SK-N-SH (cell line): ENCODE results near the gene TMTC2. TPM values are rescaled to one million over a fixed set of nuclear protein-coding genes. Genes with fewer than 3 reads are reported as not detected.

Experiments
- CTCF ChIA-PET: fragments of 300-600, 350-600 bp; formaldehyde crosslinking; extraction: SDS; loops from one replicate; lab custom pipeline; 2021; lab: Yijun Ruan, JAX
- POLR2A ChIA-PET: fragments of 350-600 bp; sonication (Branson Sonifier 250); formaldehyde crosslinking; extraction: SDS; loops from one replicate; lab custom pipeline; 2020; ENCODE audit warnings: antibody characterized with exemption, inconsistent platforms; lab: Yijun Ruan, JAX
- DNase-seq: peaks from one replicate; pipeline ENCODE4 v3.0.0; 2012
- H2AFZ ChIP-seq: fragments of 200-600 bp; sonication (generic); 2 replicates; pipeline ENCODE4 v1.8.1; 2016; ENCODE audit warnings: antibody characterized with exemption, mild to moderate bottlenecking, low read depth
- H3F3A ChIP-seq: fragments of 200-600 bp; sonication (generic); replicated peaks from 2 replicates; pipeline ENCODE3; 2016; ENCODE audit warnings: antibody characterized with exemption, mild to moderate bottlenecking; ENCODE audit not compliant: insufficient read depth
- H3K27ac ChIP-seq, 2 experiments: fragments of 200-500 bp in 1 of 2; fragments of 200-600 bp in 1 of 2; sonication (Bioruptor generic) in 1 of 2; sonication (generic), shearing (Covaris generic) in 1 of 2; 2 replicates each; pipeline versions ENCODE4 v1.5.1 to v1.6.1; 2014 to 2016; ENCODE audit warnings: low read depth in 2 of 2, inconsistent platforms in 1 of 2, low read length in 1 of 2, mild to moderate bottlenecking in 1 of 2, mixed read lengths in 1 of 2
- H3K27me3 ChIP-seq: fragments of 200-600 bp; sonication (generic), shearing (Covaris generic); 2 replicates; pipeline ENCODE4 v1.6.1; 2016; ENCODE audit warnings: mixed run types; ENCODE audit not compliant: insufficient read depth
- H3K36me3 ChIP-seq, 2 experiments: fragments of 200-500 bp in 1 of 2; fragments of 200-600 bp in 1 of 2; sonication (Bioruptor generic) in 1 of 2; sonication (generic) in 1 of 2; replicated peaks in 1 of 2; 2 replicates each; pipeline versions ENCODE3 to v1.5.1; 2014 to 2016; ENCODE audit warnings: low read length in 1 of 2, mild to moderate bottlenecking in 1 of 2; ENCODE audit not compliant: insufficient read depth in 2 of 2, control insufficient read depth in 1 of 2
- H3K4me1 ChIP-seq, 2 experiments: fragments of 200-500 bp in 1 of 2; fragments of 200-600 bp in 1 of 2; sonication (Bioruptor generic) in 1 of 2; sonication (generic), shearing (Covaris generic) in 1 of 2; 2 replicates each; pipeline versions ENCODE4 v1.5.1 to v1.6.1; 2014 to 2016; ENCODE audit warnings: low read depth in 1 of 2, low read length in 1 of 2, mixed run types in 1 of 2; ENCODE audit not compliant: insufficient read depth in 2 of 2, control insufficient read depth in 1 of 2
- H3K4me2 ChIP-seq: fragments of 200-600 bp; sonication (generic), shearing (Covaris generic); 2 replicates; pipeline ENCODE4 v1.6.1; 2017; ENCODE audit warnings: mixed run types
- H3K4me3 ChIP-seq, 2 experiments: fragments of 200-500 bp in 1 of 2; fragments of 200-600 bp in 1 of 2; sonication (Bioruptor generic) in 1 of 2; sonication (generic), shearing (Covaris generic) in 1 of 2; 2 replicates each; pipeline versions ENCODE4 v1.5.1 to v1.8.1; 2014 to 2016; ENCODE audit warnings: low read depth in 2 of 2, inconsistent platforms in 1 of 2, low read length in 1 of 2, mild to moderate bottlenecking in 1 of 2, mixed read lengths in 1 of 2, moderate library complexity in 1 of 2
- H3K79me2 ChIP-seq: fragments of 200-600 bp; sonication (generic); 2 replicates; pipeline ENCODE4 v1.8.1; 2017; ENCODE audit warnings: mild to moderate bottlenecking; ENCODE audit not compliant: insufficient read depth
- H3K9ac ChIP-seq: fragments of 200-600 bp; sonication (generic); 2 replicates; pipeline ENCODE4 v1.6.1; 2017; ENCODE audit warnings: mixed run types
- H3K9me2 ChIP-seq: fragments of 200-600 bp; sonication (generic); 2 replicates; pipeline ENCODE4 v1.6.1; 2017; ENCODE audit warnings: mixed run types
- H3K9me3 ChIP-seq: fragments of 200-600 bp; sonication (generic); 2 replicates; pipeline ENCODE4 v1.6.1; 2017; ENCODE audit warnings: mixed run types, mild to moderate bottlenecking, moderate library complexity
- H4K20me1 ChIP-seq: fragments of 200-600 bp; sonication (generic); 2 replicates; pipeline ENCODE4 v1.6.1; 2017; ENCODE audit warnings: mild to moderate bottlenecking, mixed run types; ENCODE audit not compliant: insufficient read depth
- GABPA ChIP-seq: IDR thresholded peaks from 2 replicates; pipeline ENCODE4 v1.4.0; 2012; ENCODE audit warnings: low read depth, mild to moderate bottlenecking
- GATA2 ChIP-seq: sonication (generic); formaldehyde crosslinking; IDR thresholded peaks from 2 replicates; pipeline ENCODE4 v1.5.0; 2020; ENCODE audit warnings: mild to moderate bottlenecking, missing genetic modification reagents
- JUND ChIP-seq: IDR thresholded peaks from 2 replicates; pipeline ENCODE4 v1.4.0; 2012
- MXI1 ChIP-seq: IDR thresholded peaks from 2 replicates; pipeline ENCODE4 v1.6.1; 2012; ENCODE audit warnings: mild to moderate bottlenecking, low read depth, low read length, improper control_type of control experiment
- RAD21 ChIP-seq: IDR thresholded peaks from 2 replicates; pipeline ENCODE4 v1.6.1; 2012; ENCODE audit warnings: mild to moderate bottlenecking, low read length
- RCOR1 ChIP-seq: fragments of 150-350 bp; IDR thresholded peaks from 2 replicates; pipeline ENCODE4 v1.6.1; 2017; ENCODE audit warnings: antibody characterized with exemption, low read length
- REST ChIP-seq: IDR thresholded peaks from 2 replicates; pipeline ENCODE4 v1.6.1; 2012; ENCODE audit warnings: mild to moderate bottlenecking, low read depth, low read length, moderate library complexity
- RXRA ChIP-seq: IDR thresholded peaks from 2 replicates; pipeline ENCODE4 v1.4.0; 2012; ENCODE audit warnings: low read depth, mild to moderate bottlenecking, borderline replicate concordance
- TCF12 ChIP-seq: IDR thresholded peaks from 2 replicates; pipeline ENCODE4 v1.4.0; 2012
- polyA plus RNA-seq, 3 experiments: library from polyadenylated mRNA; depleted of rRNA; stranded (reverse); fragments of >200 nt; gene quantifications; 2 replicates each; pipeline ENCODE4 v1.2.3, GENCODE V29; 2012
- TF ChIP-seq, protein P1 (sequence below): IDR thresholded peaks from 2 replicates; pipeline ENCODE4 v1.4.0; 2012; ENCODE audit warnings: low read depth, borderline replicate concordance
- TF ChIP-seq, protein P2 (sequence below): fragments of 150-350 bp; IDR thresholded peaks from 2 replicates; pipeline ENCODE4 v1.6.1; 2017; ENCODE audit warnings: antibody characterized with exemption, low read length, low read depth, borderline replicate concordance
- TF ChIP-seq, protein P3 (sequence below): fragments of 150-350 bp; IDR thresholded peaks from 2 replicates; pipeline ENCODE4 v1.6.1; 2016; ENCODE audit warnings: mild to moderate bottlenecking, low read depth, low read length
- TF ChIP-seq, protein P4 (sequence below): IDR thresholded peaks from 2 replicates; pipeline ENCODE4 v1.4.0; 2012; ENCODE audit warnings: low read depth
- TF ChIP-seq, protein P5 (sequence below): fragments of 200-600 bp; sonication (generic); IDR thresholded peaks from 2 replicates; pipeline ENCODE4 v1.6.1; 2017; ENCODE audit warnings: antibody characterized with exemption, mild to moderate bottlenecking, moderate library complexity

TMTC2 gene
- polyA plus RNA-seq, 1 of the 3 experiments (the other 2 are of a cell fraction), result 4.1 TPM

- CTCF ChIA-PET, result no interaction called here
- no peak for TF ChIP-seq REST
- no peak for TF ChIP-seq RAD21
- no peak for TF ChIP-seq GABPA
- no peak for TF ChIP-seq JUND
- TF ChIP-seq, protein P1, sequence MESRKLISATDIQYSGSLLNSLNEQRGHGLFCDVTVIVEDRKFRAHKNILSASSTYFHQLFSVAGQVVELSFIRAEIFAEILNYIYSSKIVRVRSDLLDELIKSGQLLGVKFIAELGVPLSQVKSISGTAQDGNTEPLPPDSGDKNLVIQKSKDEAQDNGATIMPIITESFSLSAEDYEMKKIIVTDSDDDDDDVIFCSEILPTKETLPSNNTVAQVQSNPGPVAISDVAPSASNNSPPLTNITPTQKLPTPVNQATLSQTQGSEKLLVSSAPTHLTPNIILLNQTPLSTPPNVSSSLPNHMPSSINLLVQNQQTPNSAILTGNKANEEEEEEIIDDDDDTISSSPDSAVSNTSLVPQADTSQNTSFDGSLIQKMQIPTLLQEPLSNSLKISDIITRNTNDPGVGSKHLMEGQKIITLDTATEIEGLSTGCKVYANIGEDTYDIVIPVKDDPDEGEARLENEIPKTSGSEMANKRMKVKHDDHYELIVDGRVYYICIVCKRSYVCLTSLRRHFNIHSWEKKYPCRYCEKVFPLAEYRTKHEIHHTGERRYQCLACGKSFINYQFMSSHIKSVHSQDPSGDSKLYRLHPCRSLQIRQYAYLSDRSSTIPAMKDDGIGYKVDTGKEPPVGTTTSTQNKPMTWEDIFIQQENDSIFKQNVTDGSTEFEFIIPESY, result no peak
- no peak for TF ChIP-seq MXI1
- TF ChIP-seq TCF12, result no peak
- TF ChIP-seq, protein P2, sequence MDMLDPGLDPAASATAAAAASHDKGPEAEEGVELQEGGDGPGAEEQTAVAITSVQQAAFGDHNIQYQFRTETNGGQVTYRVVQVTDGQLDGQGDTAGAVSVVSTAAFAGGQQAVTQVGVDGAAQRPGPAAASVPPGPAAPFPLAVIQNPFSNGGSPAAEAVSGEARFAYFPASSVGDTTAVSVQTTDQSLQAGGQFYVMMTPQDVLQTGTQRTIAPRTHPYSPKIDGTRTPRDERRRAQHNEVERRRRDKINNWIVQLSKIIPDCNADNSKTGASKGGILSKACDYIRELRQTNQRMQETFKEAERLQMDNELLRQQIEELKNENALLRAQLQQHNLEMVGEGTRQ, result no peak
- TF ChIP-seq, protein P3, sequence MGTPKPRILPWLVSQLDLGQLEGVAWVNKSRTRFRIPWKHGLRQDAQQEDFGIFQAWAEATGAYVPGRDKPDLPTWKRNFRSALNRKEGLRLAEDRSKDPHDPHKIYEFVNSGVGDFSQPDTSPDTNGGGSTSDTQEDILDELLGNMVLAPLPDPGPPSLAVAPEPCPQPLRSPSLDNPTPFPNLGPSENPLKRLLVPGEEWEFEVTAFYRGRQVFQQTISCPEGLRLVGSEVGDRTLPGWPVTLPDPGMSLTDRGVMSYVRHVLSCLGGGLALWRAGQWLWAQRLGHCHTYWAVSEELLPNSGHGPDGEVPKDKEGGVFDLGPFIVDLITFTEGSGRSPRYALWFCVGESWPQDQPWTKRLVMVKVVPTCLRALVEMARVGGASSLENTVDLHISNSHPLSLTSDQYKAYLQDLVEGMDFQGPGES, result no peak
- TF ChIP-seq, protein P4, sequence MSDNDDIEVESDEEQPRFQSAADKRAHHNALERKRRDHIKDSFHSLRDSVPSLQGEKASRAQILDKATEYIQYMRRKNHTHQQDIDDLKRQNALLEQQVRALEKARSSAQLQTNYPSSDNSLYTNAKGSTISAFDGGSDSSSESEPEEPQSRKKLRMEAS, result no peak
- no peak for TF ChIP-seq GATA2 (CRISPR knock-in tag)
- TF ChIP-seq, protein P5, sequence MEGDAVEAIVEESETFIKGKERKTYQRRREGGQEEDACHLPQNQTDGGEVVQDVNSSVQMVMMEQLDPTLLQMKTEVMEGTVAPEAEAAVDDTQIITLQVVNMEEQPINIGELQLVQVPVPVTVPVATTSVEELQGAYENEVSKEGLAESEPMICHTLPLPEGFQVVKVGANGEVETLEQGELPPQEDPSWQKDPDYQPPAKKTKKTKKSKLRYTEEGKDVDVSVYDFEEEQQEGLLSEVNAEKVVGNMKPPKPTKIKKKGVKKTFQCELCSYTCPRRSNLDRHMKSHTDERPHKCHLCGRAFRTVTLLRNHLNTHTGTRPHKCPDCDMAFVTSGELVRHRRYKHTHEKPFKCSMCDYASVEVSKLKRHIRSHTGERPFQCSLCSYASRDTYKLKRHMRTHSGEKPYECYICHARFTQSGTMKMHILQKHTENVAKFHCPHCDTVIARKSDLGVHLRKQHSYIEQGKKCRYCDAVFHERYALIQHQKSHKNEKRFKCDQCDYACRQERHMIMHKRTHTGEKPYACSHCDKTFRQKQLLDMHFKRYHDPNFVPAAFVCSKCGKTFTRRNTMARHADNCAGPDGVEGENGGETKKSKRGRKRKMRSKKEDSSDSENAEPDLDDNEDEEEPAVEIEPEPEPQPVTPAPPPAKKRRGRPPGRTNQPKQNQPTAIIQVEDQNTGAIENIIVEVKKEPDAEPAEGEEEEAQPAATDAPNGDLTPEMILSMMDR, result no peak
- TF ChIP-seq RCOR1, result no peak
- TF ChIP-seq RXRA, result no peak
- TF ChIP-seq, all 33 proteins: peak for 0
These were observed 169.2 kb downstream of the TMTC2 start for GRCh38 chr12:82855872-82856271.

More at GRCh38 chr12:82855872-82856271, 169.2 kb downstream of the TMTC2 start:
- H3K36me3 ChIP-seq, result peaks cover 0 to 12% of the 10 kb centered on the region in 2 experiments
- H3K4me3 ChIP-seq, result no peak overlapping the region
- H3K9me3 ChIP-seq, result no peaks in the 10 kb centered on the region
- no peak overlapping the region for H3K9ac ChIP-seq
- no peak for DNase-seq
- H3K27me3 ChIP-seq, result no peaks in the 10 kb centered on the region
- H3K79me2 ChIP-seq, result no peaks in the 10 kb centered on the region
- no peak overlapping the region for H3K27ac ChIP-seq
- H3F3A ChIP-seq, result no peaks in the 10 kb centered on the region
- no peaks in the 10 kb centered on the region for H4K20me1 ChIP-seq
- POLR2A ChIA-PET, result no interaction called here
- no peaks in the 10 kb centered on the region; a peak in 1 of 4 replicates for H3K4me1 ChIP-seq
- H3K9me2 ChIP-seq, result no peaks in the 10 kb centered on the region
- H2AFZ ChIP-seq, result no peak overlapping the region
- no peak overlapping the region for H3K4me2 ChIP-seq
